ENCODE measurements around the gene ISG15. TPM values are rescaled to one million over a fixed set of nuclear protein-coding genes. Genes with fewer than 3 reads are reported as not detected.

The ISG15 gene
- total RNA-seq, 1 donor, result 90.5 TPM

DNA sequence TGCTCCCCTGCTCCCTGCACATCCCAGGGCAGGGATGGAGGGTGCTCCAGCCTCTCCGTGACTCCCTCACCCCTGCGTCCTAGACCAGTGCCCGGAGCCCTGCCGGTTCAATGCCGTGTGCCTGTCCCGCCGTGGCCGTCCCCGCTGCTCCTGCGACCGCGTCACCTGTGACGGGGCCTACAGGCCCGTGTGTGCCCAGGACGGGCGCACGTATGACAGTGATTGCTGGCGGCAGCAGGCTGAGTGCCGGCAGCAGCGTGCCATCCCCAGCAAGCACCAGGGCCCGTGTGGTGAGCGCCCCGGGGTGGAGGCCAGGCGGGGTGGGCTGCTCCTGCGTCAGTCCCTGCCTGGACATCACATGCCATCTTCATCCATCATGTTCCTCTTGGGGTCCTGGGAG lies 28.6 kb downstream of the ISG15 start:
- Histone ChIP-seq H4K20me1 (ENCODE audit: insufficient read depth, low read length) (peaks cover 10% of the 10 kb centered on the region), H3K27me3 (ENCODE audit: insufficient read depth, low read length) (no peaks in the 10 kb centered on the region), H3K27ac (ENCODE audit: low read depth, low read length) (no peak overlapping the region), H3K4me2 (ENCODE audit: insufficient read depth, low read length) (no peak overlapping the region), H3K4me3 (ENCODE audit: insufficient read depth, low read length) (no peak overlapping the region), H3K79me2 (ENCODE audit: insufficient read depth, low read length) (no peaks in the 10 kb centered on the region), H2AFZ (ENCODE audit: low read length) (no peak overlapping the region), H3K4me1 (ENCODE audit: insufficient read depth, low read length) (peaks cover 7% of the 10 kb centered on the region), H3K36me3 (ENCODE audit: insufficient read depth, low read length) (no peaks in the 10 kb centered on the region), H3K9me3 (ENCODE audit: low read depth, low read length) (no peaks in the 10 kb centered on the region)
- TF ChIP-seq, protein P1, sequence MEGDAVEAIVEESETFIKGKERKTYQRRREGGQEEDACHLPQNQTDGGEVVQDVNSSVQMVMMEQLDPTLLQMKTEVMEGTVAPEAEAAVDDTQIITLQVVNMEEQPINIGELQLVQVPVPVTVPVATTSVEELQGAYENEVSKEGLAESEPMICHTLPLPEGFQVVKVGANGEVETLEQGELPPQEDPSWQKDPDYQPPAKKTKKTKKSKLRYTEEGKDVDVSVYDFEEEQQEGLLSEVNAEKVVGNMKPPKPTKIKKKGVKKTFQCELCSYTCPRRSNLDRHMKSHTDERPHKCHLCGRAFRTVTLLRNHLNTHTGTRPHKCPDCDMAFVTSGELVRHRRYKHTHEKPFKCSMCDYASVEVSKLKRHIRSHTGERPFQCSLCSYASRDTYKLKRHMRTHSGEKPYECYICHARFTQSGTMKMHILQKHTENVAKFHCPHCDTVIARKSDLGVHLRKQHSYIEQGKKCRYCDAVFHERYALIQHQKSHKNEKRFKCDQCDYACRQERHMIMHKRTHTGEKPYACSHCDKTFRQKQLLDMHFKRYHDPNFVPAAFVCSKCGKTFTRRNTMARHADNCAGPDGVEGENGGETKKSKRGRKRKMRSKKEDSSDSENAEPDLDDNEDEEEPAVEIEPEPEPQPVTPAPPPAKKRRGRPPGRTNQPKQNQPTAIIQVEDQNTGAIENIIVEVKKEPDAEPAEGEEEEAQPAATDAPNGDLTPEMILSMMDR (IDR thresholded peaks at IDR 0.05; ENCODE audit: extremely low read depth, low read depth, low read length), result no peak
- no peak for DNase-seq (ENCODE audit: insufficient read length, low spot score, missing footprints)

DNA sequence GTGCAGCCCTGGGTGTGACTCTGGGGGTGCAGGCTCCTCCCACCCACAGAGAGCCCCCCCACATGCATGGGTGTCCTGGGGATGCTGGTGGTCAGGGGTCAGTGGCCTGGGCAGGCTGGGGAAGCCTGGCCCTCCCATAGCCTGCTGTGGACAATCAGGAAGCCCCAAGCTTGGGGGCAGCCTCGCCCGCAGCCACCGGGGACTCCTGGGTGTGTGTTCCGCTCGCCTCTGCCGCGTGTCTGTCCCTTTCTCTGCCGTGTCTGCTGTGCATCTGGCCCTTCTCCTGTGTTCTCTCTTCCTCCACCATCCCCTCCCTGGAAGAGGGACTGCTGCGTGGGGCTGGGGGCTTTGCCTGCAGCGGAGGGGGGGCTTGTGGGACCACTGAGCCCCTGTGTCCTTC lies 29.5 kb downstream of the ISG15 start:
- H2AFZ ChIP-seq (ENCODE audit: low read length), result no peak overlapping the region
- H3K79me2 ChIP-seq (ENCODE audit: insufficient read depth, low read length), result no peaks in the 10 kb centered on the region
- H3K27me3 ChIP-seq (ENCODE audit: insufficient read depth, low read length), result no peaks in the 10 kb centered on the region
- no peak overlapping the region for H3K27ac ChIP-seq (ENCODE audit: low read depth, low read length)
- no peak for DNase-seq (ENCODE audit: insufficient read length, low spot score, missing footprints)
- H3K36me3 ChIP-seq (ENCODE audit: insufficient read depth, low read length), result no peaks in the 10 kb centered on the region
- H4K20me1 ChIP-seq (ENCODE audit: insufficient read depth, low read length), result peaks cover 10% of the 10 kb centered on the region
- no peaks in the 10 kb centered on the region for H3K9me3 ChIP-seq (ENCODE audit: low read depth, low read length)
- TF ChIP-seq, protein P1 (IDR thresholded peaks at IDR 0.05; ENCODE audit: extremely low read depth, low read depth, low read length), result no peak
- no peak overlapping the region for H3K4me2 ChIP-seq (ENCODE audit: insufficient read depth, low read length)
- no peak overlapping the region for H3K4me3 ChIP-seq (ENCODE audit: insufficient read depth, low read length)
- peaks cover 7% of the 10 kb centered on the region for H3K4me1 ChIP-seq (ENCODE audit: insufficient read depth, low read length)

DNA sequence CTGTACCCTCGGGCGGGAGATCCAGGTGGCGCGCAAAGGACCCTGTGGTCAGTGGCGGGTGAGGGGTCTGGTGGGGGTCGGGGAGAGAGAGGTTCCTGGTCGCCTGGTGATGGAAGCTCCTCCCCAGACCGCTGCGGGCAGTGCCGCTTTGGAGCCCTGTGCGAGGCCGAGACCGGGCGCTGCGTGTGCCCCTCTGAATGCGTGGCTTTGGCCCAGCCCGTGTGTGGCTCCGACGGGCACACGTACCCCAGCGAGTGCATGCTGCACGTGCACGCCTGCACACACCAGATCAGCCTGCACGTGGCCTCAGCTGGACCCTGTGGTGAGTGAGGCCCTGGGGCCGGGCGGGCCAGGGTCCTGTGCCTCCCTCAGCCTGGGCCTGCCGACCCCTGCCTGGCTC lies 30.1 kb downstream of the ISG15 start:
- H3K4me3 ChIP-seq (ENCODE audit: insufficient read depth, low read length), result no peak overlapping the region
- no peaks in the 10 kb centered on the region for H3K79me2 ChIP-seq (ENCODE audit: insufficient read depth, low read length)
- H2AFZ ChIP-seq (ENCODE audit: low read length), result no peak overlapping the region
- no peak overlapping the region for H3K27ac ChIP-seq (ENCODE audit: low read depth, low read length)
- no peaks in the 10 kb centered on the region for H3K36me3 ChIP-seq (ENCODE audit: insufficient read depth, low read length)
- no peaks in the 10 kb centered on the region for H3K9me3 ChIP-seq (ENCODE audit: low read depth, low read length)
- peaks cover 6% of the 10 kb centered on the region for H4K20me1 ChIP-seq (ENCODE audit: insufficient read depth, low read length)
- TF ChIP-seq, protein P1 (IDR thresholded peaks at IDR 0.05; ENCODE audit: extremely low read depth, low read depth, low read length), result no peak
- H3K4me2 ChIP-seq (ENCODE audit: insufficient read depth, low read length), result no peak overlapping the region
- no peaks in the 10 kb centered on the region for H3K27me3 ChIP-seq (ENCODE audit: insufficient read depth, low read length)
- peaks cover 7% of the 10 kb centered on the region for H3K4me1 ChIP-seq (ENCODE audit: insufficient read depth, low read length)
- no peak for DNase-seq (ENCODE audit: insufficient read length, low spot score, missing footprints)

DNA sequence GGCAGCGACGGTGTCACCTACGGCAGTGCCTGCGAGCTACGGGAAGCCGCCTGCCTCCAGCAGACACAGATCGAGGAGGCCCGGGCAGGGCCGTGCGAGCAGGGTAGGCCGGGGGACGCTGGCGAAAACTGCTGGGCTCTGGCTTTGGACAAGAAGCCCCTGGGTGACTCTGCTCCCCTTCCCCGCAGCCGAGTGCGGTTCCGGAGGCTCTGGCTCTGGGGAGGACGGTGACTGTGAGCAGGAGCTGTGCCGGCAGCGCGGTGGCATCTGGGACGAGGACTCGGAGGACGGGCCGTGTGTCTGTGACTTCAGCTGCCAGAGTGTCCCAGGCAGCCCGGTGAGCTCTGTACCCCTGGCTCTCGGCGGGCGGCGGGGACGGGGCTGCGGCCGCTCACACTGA lies 30.6 kb downstream of the ISG15 start:
- no peaks in the 10 kb centered on the region for H3K79me2 ChIP-seq (ENCODE audit: insufficient read depth, low read length)
- H3K27ac ChIP-seq (ENCODE audit: low read depth, low read length), result no peak overlapping the region
- peaks cover 2% of the 10 kb centered on the region for H4K20me1 ChIP-seq (ENCODE audit: insufficient read depth, low read length)
- no peak overlapping the region for H3K4me2 ChIP-seq (ENCODE audit: insufficient read depth, low read length)
- H3K4me3 ChIP-seq (ENCODE audit: insufficient read depth, low read length), result no peak overlapping the region
- no peaks in the 10 kb centered on the region for H3K27me3 ChIP-seq (ENCODE audit: insufficient read depth, low read length)
- H3K4me1 ChIP-seq (ENCODE audit: insufficient read depth, low read length), result peaks cover 7% of the 10 kb centered on the region
- DNase-seq (ENCODE audit: insufficient read length, low spot score, missing footprints), result no peak
- H3K36me3 ChIP-seq (ENCODE audit: insufficient read depth, low read length), result no peaks in the 10 kb centered on the region
- TF ChIP-seq, protein P1 (IDR thresholded peaks at IDR 0.05; ENCODE audit: extremely low read depth, low read depth, low read length), result no peak
- H3K9me3 ChIP-seq (ENCODE audit: low read depth, low read length), result no peaks in the 10 kb centered on the region
- H2AFZ ChIP-seq (ENCODE audit: low read length), result no peak overlapping the region
